ENCODE data around the gene HTRA3.

Gene HTRA3

DNA sequence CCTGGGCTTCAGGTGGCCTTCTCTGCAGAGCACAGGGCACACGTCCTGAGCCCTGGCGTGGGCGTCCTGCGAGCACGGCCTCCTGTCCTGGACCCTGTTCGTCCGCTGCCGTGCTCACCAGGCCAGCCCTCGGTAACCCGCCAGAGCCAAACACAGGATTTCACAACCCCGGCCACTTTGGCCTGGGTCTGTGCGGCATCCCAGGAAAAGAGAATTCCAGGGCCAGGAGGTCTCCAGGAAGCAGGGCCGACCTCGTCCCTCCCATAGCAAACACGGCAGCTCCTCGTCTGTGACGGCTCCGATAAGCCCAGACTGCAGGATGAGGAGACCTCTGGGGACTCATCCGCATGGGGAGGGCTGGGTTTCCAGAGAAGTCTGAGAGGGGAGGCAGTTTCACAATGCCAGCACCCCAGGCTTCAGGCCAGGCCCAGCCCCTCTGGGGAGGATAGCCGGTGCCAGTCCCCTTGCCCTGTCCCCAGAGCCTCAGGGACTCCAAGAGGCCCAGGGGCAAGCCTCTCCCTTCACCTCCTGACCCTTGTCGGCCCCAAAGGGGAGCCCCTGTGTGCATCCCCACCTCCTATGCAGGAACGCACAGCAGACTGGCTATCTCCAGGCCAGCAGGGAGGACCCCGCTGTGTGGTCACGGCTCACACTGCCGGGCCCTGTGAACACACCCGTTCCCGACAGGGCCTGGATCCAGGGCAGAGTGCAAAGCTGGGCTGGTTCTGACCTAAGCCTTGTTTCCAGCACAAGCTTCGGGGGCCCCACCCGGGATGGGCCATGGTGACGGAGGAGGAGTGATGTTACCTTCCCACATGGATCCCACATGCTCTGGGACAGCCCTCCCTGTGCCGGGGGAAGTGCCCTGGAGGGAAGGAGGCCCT lies 22.3 kb upstream of the HTRA3 start:
- no peak for DNase-seq (ENCODE audit: low read depth)

DNA sequence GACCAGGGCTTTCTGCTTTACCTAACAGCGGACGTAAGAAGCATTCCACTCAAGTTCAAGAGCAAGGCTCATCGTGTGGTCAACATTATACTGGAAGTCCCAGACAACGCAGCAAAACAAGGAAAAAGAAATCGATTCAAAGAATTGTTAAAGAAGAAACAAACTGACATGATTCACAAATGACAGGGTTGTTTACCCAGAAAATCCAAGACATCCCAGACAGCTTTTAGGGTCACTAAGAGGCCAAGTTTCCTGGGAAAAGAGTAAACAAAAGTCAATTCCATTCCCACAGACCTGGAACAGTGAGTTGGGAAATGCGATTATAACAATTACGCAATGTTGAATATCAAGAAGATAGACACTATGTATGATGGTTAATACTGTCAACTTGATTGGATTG lies 21.5 kb upstream of the HTRA3 start:
- DNase-seq (ENCODE audit: low read depth): no peak

DNA sequence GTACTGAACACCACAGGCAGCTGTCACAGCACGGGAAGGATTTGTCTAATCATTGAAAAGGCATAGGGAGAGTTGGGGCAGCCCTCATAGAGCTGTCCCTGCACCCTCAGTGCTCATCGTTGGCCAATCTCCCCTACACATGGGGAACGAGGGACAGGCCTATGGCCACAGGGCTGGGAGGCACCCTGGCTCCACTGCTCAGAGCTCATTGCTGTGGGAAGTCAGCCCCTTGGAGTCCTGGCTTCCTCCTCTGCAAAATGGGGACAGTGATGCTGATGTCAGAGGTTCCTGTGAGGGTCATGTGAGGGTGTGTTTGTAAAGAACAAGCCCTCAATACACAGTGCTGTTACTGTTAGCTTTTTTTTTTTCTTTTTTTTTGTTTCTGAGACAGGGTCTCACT lies 19.3 kb upstream of the HTRA3 start:
- no peak for DNase-seq (ENCODE audit: low read depth)

DNA sequence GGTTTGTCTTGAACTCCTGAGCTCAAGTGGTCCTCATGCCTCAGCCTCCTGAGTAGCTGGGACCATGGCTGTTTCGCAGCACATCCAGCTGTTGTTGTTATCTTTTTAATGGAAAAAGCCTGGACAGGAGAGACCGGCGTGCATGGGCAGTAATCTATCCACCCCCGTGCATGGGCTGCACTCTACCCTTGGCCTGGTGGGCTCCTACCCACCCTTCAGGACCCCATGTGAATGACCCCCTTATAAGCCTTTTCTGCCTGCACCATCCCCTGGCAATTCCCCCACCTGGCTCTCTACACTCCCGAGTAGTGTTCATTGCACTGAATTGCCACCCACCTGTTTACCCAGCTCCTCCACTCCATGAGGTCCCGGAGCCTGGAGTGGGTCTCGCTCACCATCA lies 18.9 kb upstream of the HTRA3 start:
- DNase-seq (ENCODE audit: low read depth): no peak

DNA sequence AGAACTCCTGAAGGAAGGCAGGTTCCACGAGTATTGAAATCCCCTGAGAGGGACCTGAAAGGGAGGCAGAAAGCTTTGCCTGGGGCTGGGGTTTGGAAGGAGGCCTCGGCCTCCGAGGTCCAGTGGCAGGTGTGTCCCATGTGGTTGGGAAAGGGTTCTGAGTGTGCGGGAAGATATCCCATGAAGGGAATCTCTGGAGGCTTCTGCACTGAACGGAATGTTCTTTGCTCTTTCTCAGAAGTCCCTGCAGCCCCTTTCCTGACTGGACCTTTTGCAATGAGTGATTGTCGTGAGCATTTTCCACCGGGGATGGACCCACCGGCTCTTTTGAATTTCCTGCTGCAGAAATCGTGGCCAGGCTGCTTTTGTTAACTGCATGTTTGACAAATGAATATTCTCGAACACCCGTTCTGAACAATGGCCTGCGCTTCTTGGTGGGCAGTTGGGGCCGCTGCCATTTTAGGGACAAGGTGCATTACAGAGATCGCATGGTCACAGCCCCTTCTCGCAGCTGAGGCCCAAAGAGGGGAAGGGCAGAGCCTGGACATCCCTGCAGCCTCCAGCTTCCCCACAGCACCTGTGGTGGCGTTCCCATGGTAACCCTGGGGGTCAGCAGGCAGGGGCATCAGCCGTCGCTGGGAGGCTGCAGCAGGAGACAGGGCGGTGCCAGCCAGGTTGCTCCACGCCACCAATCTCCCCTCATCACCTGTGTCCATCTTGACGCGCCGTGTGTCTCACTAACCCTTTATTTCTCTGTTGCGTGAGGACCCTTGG lies 18.3 kb upstream of the HTRA3 start:
- DNase-seq (ENCODE audit: low read depth): no peak

DNA sequence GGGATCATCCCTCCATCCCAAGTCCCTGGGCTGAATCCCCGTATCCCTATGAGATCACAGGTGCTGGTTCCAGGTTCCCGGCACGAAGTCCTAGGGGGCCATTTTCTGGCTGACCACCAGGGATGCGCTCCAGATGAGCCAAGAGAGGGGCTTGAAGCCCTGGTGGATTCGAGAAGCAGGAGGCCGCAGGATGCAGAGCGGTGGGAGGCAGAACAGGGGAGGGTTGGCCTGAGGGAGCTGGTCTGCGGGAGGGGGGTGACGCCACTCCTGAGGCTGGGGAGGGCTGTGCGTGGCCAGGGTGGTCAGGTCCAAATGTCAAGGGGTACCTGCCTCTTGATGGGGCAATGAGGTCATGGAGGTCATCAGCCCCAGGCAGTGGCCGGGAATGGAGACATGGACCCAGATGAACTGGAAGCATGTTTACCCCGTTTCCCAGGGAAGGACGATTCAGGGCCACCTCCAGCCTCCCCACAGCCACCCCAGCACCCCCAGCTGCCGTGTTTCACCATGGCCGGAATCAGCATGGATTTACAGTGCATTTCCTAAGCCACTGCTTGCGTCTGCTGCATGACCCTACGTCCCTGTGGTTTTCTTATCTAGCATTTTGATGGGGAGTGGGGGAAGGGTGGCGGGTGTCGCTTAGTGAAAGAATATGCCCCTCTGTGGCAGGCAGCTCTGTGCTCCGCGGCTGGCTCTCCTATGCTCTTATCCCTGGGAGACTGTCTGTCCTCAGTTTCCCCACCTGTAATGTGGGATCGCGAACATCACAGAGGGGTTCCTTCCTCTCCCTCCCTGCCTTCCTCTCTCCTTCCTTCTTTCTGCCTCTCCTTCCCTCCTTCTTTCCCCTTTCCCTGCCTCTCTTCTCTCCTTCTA lies 17.0 kb upstream of the HTRA3 start:
- no peak for DNase-seq (ENCODE audit: low read depth)

DNA sequence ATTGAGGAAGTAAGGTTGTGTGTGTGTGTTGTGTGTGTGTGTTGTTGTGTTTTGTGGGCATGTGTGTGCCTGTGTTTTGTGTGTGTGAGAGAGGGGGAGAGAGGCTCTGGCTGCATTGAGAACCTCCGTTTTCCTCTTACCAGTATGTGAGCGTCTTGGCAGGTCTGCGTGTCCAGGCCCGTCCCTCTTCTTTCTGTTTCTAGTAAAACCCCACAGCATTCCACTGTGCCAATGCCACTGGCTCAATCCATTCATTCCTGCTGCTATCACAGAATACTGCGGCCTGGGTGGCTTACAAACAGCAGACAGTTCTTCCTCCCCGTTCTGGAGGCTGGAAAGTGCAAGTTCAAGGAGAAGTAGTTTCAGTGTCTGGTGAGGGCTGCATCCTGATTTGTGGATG lies 15.5 kb upstream of the HTRA3 start:
- DNase-seq (ENCODE audit: low read depth): no peak

DNA sequence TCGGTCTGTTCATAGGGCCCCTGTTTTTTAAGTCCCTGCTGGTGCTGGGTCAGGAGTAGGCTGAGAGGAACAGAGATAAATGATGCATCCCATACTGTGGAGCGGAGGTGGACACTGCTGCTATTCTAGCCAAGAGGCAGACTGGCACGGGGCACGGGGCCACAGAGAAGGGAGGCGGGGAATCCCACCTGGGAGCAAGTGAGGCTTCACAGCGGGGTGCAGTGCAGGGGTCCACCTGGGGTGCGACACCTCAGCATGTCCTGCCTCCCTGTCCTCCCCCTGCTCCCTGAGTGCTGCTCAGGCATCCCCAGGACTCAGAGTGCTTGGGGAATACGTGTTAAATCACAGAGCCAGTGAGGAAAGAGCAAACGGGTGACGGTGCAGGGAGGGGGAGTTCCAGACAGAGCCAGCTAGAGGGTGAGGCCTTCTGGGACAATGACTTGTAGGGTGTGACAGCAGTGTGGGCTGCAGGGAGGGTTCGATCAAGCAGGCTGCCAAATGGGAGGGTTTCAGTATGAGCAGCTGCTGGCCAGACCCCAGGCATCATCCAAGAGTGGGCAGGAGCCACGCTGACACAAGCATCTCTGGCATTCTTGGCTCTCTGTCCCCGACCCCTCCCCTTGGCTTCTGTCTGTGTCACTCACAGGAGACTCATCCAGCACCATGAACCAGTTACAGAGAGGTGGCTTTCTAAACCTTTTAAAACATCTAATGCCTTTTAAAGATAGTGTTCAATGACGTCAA lies 13.7 kb upstream of the HTRA3 start:
- DNase-seq (ENCODE audit: low read depth): no peak

DNA sequence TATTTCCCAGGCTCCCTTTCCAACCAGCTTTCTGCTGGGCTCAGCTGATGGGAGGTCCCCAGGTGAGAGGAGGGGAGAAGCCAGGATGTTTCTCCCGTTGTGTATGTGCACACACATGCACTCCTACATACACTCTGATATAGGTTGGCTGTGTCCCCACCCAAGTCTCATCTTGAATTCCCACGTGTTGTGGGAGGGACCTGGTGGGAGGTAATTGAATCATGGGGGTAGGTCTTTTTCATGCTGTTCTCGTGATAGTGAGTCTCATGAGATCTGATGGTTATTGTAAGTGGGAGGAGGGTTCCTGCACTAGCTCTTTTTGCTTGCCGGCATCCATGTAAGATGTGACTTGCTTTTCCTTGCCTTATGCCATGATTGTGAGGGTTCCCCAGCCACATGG lies 11.7 kb upstream of the HTRA3 start:
- DNase-seq (ENCODE audit: low read depth): no peak

DNA sequence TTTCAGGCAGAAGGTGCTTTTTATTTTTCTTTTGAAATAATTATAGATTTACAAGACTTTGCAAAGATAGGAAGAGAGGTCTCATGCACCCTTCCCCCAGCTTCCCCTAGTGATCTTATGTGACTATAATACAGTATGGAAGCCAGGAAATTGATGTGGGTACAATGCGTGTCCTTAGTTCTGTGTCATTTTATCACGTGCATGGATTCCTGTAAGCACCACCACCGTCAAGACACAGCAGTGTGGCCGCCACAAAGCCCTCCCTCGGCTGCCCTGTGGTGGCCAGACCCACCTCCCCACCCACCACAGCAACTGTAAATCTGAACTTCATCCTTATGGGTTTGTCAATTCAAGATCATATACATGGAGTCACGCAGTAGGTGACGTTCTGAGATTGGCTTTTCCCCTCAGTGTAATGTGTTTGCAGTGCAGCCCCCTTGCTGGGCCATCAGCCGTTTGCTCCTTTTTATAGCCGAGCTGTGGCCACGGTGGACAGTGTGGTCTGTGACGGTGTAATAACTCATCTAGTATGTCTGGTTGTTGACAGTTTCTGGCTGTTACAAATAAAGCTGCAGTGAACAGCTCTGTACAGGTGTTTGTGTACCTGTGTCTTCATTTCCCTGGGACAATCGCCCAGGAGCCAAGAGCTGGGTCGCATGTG lies 10.9 kb upstream of the HTRA3 start:
- DNase-seq (ENCODE audit: low read depth): no peak

DNA sequence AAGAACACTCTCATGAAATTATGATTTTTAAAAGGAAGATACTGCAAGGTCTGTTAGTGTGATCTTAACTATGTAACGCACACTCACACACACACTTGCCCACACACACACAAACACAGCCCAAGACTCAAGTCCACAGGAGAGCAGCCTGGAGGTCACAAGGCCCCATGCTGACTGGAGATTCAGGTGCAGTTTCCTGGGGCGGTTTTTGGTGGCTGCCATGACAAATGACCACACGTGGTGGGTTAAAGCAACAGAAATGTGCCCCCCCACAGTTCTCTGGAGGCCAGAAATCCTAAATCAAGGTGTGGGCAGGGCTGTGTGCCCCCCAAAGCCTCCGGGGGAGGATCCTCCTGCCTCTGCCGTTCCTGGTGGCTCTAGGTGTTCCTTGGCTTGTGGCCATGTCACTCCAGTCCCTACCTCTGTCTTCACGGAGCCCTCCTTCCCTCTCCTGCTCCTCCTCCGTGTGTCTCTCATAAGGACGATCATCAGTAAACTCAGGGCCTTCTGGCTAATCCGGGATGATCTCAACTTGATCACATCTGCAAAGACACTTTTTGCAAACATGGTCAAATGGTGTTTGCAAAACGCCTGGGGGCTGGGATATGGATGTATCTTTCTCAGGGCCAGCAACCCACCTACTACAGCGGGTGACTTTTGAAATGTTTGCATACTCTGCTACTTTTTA lies 9.7 kb upstream of the HTRA3 start:
- DNase-seq (ENCODE audit: low read depth): no peak

DNA sequence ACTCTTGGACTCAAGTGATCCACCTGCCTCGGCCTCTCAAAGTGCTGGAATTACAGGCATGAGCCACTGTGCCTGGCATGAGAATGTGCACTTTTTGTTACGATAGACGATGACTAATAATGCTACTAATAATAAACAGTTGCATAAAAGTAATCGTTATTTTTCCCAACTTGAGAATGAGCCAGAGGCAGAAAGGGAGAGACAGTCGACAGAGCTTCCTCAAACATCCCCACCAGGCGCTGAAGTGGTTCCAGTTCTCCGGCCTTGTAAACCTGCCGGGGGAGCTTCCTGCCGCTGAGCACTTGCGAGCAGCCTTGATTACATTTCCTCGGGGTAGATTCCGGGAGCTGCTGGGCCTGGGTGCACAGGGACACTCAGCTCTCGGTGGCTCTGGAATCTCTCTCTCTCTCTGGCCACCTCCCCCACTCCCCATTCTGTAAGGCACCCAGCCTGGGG lies 8.9 kb upstream of the HTRA3 start:
- DNase-seq (ENCODE audit: low read depth): no peak

DNA sequence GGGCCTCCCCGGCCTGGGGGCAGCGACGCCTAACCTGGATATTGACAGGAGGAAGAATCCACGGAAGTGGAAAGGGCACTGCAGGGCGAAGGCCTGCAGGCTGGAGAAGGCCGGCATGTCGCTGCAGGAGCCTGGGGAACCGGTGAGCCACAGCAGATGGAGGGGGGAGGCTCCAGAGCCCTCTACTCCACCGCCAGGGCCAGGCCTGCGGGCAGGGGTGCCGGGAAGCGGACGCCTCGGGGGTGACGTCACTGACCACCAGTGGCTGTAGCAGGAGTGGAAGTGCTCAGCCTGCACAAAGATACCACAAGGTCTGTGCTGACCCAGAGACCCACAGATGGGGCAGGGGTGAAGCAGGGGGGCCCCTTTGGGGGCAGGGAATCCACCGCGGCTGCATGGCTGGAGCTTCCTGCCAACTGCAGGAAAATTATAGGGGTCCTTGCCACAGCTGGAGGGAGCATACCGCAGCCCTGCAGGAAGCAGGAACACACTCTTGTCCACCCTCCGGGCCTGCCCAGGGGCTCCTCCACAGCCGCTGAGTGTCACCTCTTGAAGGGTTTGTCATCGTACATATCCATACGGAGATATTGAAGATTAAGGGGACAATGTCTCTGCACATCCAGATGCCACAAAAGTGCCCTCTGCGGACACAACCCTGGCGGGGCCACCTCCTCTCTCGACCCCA lies 7.6 kb upstream of the HTRA3 start:
- DNase-seq (ENCODE audit: low read depth): no peak

DNA sequence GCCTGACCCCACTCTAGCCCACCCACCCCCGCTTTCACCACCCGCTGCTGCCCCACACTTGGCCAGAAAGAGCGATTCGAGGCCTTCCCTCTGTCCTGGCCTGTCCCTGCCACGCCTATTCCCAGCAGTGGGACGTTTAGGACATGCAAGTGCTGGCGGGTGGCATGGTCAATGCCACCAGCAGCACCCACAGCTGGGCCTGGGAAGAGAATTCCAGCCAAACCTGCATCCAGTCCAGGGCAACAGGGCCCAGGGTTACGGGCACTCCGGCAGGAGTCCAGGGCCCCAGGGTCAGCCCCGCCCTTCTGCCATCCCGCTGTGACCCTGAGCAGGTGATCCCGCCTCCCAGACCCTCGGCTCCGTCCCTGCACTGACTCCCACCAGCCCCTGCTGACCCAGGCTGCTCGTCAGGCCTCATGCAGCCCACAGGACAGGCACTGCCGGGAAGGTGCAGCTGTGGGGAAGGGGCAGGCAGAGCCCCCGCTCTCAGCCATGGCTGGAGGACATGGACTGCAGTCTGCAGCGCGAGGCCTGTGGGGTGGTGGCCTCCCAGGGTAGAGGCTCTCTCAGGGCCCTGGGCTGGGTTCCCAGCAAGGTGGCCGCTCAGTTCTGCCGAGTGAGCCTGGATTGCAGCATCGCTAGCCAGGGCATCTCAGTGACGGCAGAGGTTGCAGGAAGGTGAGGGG lies 6.8 kb upstream of the HTRA3 start:
- DNase-seq (ENCODE audit: low read depth): no peak

DNA sequence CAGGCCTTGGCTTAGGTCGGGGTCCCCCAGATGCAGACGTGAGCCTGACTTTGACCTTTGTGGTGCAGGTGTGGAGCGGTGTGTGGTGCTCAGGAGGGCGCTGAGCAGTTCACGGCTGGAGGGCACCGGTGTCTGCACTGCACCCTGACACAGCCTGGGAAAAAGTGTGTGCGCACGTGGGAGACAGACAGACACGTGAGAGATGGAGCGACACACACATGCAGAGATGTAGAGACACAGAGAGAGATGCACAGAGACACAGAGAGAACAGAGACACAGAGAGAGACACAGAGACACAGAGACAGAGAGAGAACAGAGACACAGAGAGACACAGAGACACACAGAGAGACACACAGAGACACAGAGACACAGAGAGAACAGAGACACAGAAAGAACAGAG lies 6.2 kb upstream of the HTRA3 start:
- DNase-seq (ENCODE audit: low read depth): no peak

DNA sequence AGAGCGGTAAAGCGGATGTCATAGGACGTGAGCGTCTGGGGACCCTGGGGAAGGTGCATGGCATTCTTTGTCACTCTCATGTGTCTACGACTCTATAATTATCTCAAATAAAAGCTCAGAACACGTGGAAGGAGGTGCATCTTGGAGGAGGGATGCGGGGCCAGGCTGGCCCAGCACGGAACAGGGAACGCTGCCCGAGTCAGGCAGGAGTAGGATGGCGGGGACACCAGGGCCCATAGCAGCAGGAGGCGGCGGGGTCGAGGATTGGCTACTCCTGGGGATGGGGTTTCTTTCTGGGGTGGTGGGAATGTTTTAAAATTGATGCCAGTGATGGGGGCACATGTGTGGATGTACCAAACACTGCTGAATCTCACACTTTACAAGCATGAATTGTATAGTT lies 5.4 kb upstream of the HTRA3 start:
- no peak for DNase-seq (ENCODE audit: low read depth)

DNA sequence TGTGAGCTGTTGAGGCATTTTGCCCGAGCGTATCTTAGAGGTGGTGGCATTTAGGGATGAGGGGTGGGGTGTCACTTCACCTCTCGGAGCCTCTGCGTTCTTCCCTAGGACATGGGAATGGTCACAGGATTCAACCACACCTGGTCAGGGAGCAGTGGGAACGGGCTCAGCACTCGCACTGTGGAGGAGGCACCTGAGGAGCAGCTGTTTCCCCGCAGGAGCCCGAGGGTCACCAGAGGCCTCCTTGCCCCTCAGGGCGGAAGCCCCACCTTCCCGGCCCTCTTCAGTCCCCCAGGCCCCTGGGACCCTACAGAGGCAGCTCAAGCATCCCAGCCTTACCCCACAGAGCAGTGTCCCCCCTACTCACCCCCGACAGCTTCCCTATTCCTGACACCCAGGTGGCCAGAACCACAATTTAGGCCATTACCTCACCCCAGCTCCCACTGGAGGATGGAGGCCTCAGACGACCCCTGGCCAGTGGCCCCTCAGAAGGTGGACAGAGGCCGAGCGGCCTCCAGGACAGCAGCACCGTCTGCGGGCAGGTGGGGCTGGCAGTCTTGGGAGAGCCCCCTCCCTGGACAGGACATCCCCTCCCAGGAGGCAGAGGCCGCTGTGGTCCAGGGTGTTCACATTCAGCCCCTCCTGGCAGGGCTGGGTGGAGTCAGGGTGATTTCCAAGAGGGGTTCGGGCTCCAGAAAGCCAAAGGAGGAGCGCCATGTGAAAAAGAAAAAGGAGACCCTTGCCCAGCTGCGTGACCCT lies 4.2 kb upstream of the HTRA3 start:
- DNase-seq (ENCODE audit: low read depth): no peak

DNA sequence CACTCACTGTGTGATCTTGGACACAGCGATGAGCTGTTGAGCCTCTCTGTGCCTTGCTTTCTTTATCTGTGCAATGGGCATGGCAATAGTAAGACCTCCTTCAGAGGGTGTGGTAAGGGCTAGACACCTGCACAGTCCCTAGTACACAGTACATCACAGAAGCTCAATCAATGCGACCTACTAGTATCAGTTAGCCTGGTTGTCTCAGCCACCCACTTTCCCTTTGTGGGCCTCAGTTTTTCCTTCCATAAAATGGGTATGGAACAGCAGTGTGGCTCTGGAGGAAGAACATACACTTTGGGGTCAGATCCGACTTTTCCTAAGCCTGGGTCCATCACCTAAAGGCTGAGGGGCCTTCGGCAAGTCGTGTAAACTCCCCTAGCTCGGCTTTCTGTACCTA lies 3.5 kb upstream of the HTRA3 start:
- no peak for DNase-seq (ENCODE audit: low read depth)

DNA sequence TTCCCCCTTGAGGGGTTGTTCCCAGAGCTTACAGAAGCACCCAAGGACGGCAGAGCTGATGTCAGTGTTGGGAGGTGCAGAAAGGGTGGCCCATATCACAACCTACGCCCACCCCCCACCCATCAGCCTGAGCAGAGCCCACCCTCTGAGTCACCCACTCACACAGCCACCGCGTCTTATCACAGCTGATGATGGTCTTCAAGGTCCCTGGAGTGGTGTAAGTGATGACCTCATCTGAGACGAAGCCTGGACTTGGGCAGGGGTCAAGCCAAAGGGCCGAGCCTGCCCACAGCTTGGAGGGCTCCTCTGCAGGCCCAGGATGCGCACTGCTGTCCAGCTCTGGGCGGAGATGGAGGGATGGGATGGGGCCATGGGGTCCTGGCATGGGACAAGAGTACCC lies 3.0 kb upstream of the HTRA3 start:
- no peak for DNase-seq (ENCODE audit: low read depth)

All from stimulated activated CD8-positive, alpha-beta memory T cell treated with anti-CD3 and anti-CD28 coated beads, Interleukin-15, amount 100 ng/mL, for 24 hours (primary cell).